HCT116 (cell line): ENCODE measurements around the gene ETNK1.
"Not testable (repeated sequence)": the region's sequence is repeated elsewhere in the genome, so short reads cannot be mapped to it uniquely, and the experiment has no call there.

Source experiments
- EGR1 ChIP-seq: IDR thresholded peaks from 2 replicates; pipeline ENCODE4 v1.6.1; 2012; ENCODE audit warnings: low read depth
- EZH2 ChIP-seq: fragments of 200-600 bp; sonication (generic); IDR thresholded peaks from 2 replicates; pipeline ENCODE4 v1.6.1; 2017; ENCODE audit warnings: antibody characterized with exemption, mixed run types
- EZH2phosphoT487 ChIP-seq: fragments of 200-600 bp; IDR thresholded peaks from 2 replicates; pipeline ENCODE4 v1.6.1; 2018; ENCODE audit warnings: antibody characterized with exemption, borderline replicate concordance
- JUND ChIP-seq: IDR thresholded peaks from 2 replicates; pipeline ENCODE4 v1.6.1; 2012
- POLR2A ChIP-seq: IDR thresholded peaks from 2 replicates; pipeline ENCODE4 v1.7.0; 2011; ENCODE audit warnings: borderline replicate concordance; ENCODE audit not compliant: insufficient read depth, insufficient read length; ENCODE audit errors: extremely low read depth
- POLR2AphosphoS5 ChIP-seq: IDR thresholded peaks from 2 replicates; pipeline ENCODE4 v1.6.1; 2011; ENCODE audit warnings: mild to moderate bottlenecking, low read depth, low read length, moderate library complexity
- SIN3A ChIP-seq: IDR thresholded peaks from 2 replicates; pipeline ENCODE4 v1.6.1; 2012; ENCODE audit warnings: low read depth
- TCF7L2 ChIP-seq: IDR thresholded peaks from 2 replicates; pipeline ENCODE4 v1.7.0; 2011; ENCODE audit warnings: borderline replicate concordance, inconsistent platforms; ENCODE audit not compliant: insufficient read depth, insufficient read length; ENCODE audit errors: extremely low read depth
- ZNF274 ChIP-seq: fragments of 200-500 bp; sonication (Bioruptor generic); IDR thresholded peaks from 2 replicates; pipeline ENCODE4 v1.6.1; 2014; ENCODE audit warnings: mild to moderate bottlenecking, low read depth, low read length, inconsistent platforms
- TF ChIP-seq, protein P1 (sequence below), 3 experiments: fragments of 200-600 bp in 1 of 3; sonication (generic) in 1 of 3; IDR thresholded peaks in 2 of 3; conservative IDR thresholded peaks in 1 of 3; 2 replicates each; pipeline ENCODE4 v1.5.1; 2012 to 2017; ENCODE audit warnings: low read depth in 2 of 3, low read length in 2 of 3, antibody characterized with exemption in 1 of 3, borderline replicate concordance in 1 of 3, control low read depth in 1 of 3, mild to moderate bottlenecking in 1 of 3, mixed read lengths in 1 of 3, mixed run types in 1 of 3, moderate library complexity in 1 of 3; ENCODE audit not compliant: insufficient read depth in 1 of 3
- TF ChIP-seq, protein P2 (sequence below): IDR thresholded peaks from 2 replicates; pipeline ENCODE4 v1.6.1; 2012; ENCODE audit warnings: low read depth
- TF ChIP-seq, protein P3 (sequence below): IDR thresholded peaks from 2 replicates; pipeline ENCODE4 v1.6.1; 2011; ENCODE audit warnings: mild to moderate bottlenecking, low read length, moderate library complexity; ENCODE audit not compliant: insufficient replicate concordance; ENCODE audit errors: extremely low read depth

DNA sequence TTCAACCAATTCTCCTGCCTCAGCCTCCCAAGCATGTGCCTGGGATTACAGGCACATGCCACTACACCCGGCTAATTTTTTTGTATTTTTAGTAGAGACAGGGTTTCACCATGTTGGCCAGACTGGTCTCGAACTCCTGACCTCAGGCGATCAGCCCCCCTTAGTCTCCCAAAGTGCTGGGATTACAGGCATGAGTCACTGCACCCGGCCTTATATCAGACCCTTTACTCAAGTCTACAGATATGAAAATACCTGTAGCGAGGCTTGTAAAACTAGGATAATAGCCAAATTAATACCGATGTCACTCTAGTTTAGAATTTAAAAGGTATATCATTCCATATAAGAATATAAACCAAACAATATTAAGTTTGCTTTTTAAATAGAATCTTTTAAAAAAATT, 27.4 kb upstream of the ETNK1 start:
- TF ChIP-seq TCF7L2, JUND, SIN3A, EZH2, ZNF274, EZH2phosphoT487, POLR2AphosphoS5, POLR2A, EGR1: not testable (repeated sequence)
- TF ChIP-seq, protein P1, sequence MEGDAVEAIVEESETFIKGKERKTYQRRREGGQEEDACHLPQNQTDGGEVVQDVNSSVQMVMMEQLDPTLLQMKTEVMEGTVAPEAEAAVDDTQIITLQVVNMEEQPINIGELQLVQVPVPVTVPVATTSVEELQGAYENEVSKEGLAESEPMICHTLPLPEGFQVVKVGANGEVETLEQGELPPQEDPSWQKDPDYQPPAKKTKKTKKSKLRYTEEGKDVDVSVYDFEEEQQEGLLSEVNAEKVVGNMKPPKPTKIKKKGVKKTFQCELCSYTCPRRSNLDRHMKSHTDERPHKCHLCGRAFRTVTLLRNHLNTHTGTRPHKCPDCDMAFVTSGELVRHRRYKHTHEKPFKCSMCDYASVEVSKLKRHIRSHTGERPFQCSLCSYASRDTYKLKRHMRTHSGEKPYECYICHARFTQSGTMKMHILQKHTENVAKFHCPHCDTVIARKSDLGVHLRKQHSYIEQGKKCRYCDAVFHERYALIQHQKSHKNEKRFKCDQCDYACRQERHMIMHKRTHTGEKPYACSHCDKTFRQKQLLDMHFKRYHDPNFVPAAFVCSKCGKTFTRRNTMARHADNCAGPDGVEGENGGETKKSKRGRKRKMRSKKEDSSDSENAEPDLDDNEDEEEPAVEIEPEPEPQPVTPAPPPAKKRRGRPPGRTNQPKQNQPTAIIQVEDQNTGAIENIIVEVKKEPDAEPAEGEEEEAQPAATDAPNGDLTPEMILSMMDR (IDR thresholded peaks at IDR 0.05 in 2 of 3, conservative IDR thresholded peaks at IDR 0.05 in 1 of 3; ENCODE audit: borderline replicate concordance in 1 of 3, insufficient read depth in 1 of 3, low read depth in 2 of 3, low read length in 2 of 3), result not testable (repeated sequence)
- TF ChIP-seq, protein P2, sequence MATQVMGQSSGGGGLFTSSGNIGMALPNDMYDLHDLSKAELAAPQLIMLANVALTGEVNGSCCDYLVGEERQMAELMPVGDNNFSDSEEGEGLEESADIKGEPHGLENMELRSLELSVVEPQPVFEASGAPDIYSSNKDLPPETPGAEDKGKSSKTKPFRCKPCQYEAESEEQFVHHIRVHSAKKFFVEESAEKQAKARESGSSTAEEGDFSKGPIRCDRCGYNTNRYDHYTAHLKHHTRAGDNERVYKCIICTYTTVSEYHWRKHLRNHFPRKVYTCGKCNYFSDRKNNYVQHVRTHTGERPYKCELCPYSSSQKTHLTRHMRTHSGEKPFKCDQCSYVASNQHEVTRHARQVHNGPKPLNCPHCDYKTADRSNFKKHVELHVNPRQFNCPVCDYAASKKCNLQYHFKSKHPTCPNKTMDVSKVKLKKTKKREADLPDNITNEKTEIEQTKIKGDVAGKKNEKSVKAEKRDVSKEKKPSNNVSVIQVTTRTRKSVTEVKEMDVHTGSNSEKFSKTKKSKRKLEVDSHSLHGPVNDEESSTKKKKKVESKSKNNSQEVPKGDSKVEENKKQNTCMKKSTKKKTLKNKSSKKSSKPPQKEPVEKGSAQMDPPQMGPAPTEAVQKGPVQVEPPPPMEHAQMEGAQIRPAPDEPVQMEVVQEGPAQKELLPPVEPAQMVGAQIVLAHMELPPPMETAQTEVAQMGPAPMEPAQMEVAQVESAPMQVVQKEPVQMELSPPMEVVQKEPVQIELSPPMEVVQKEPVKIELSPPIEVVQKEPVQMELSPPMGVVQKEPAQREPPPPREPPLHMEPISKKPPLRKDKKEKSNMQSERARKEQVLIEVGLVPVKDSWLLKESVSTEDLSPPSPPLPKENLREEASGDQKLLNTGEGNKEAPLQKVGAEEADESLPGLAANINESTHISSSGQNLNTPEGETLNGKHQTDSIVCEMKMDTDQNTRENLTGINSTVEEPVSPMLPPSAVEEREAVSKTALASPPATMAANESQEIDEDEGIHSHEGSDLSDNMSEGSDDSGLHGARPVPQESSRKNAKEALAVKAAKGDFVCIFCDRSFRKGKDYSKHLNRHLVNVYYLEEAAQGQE, result not testable (repeated sequence)
- TF ChIP-seq, protein P3, sequence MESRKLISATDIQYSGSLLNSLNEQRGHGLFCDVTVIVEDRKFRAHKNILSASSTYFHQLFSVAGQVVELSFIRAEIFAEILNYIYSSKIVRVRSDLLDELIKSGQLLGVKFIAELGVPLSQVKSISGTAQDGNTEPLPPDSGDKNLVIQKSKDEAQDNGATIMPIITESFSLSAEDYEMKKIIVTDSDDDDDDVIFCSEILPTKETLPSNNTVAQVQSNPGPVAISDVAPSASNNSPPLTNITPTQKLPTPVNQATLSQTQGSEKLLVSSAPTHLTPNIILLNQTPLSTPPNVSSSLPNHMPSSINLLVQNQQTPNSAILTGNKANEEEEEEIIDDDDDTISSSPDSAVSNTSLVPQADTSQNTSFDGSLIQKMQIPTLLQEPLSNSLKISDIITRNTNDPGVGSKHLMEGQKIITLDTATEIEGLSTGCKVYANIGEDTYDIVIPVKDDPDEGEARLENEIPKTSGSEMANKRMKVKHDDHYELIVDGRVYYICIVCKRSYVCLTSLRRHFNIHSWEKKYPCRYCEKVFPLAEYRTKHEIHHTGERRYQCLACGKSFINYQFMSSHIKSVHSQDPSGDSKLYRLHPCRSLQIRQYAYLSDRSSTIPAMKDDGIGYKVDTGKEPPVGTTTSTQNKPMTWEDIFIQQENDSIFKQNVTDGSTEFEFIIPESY, result not testable (repeated sequence)
